ENCODE results near the gene UBAC2.

The UBAC2 gene

GRCh38 chr13:99344610-99345208 lies 144.1 kb downstream of the UBAC2 start:
- Histone ChIP-seq H3K4me3 (ENCODE audit: low read depth in 1 of 5, low read length in 5 of 5) (no peak overlapping the region), H3K4me1 (ENCODE audit: control insufficient read depth in 5 of 5, insufficient read depth in 5 of 5, low read length in 5 of 5) (no peaks in the 10 kb centered on the region), H3K9me3 (ENCODE audit: control insufficient read depth in 5 of 5, low read length in 5 of 5) (no peaks in the 10 kb centered on the region), H3K27me3 (ENCODE audit: control insufficient read depth in 5 of 5, insufficient read depth in 4 of 5, low read length in 5 of 5) (no peaks in the 10 kb centered on the region), H3K27ac (ENCODE audit: low read depth, low read length) (no peak overlapping the region), H3K36me3 (ENCODE audit: control insufficient read depth in 5 of 5, insufficient read depth in 5 of 5, low read length in 5 of 5) (peaks cover 15 to 74% (median 63%) of the 10 kb centered on the region in 5 donors), H3K9ac (ENCODE audit: low read length in 5 of 5) (no peak overlapping the region)

- Histone ChIP-seq H3K9me3 (ENCODE audit: control insufficient read depth in 5 of 5, low read length in 5 of 5) (no peaks in the 10 kb centered on the region), H3K4me1 (ENCODE audit: control insufficient read depth in 5 of 5, insufficient read depth in 5 of 5, low read length in 5 of 5) (no peaks in the 10 kb centered on the region), H3K36me3 (ENCODE audit: control insufficient read depth in 5 of 5, insufficient read depth in 5 of 5, low read length in 5 of 5) (peaks cover 15 to 73% (median 62%) of the 10 kb centered on the region in 5 donors), H3K27me3 (ENCODE audit: control insufficient read depth in 5 of 5, insufficient read depth in 4 of 5, low read length in 5 of 5) (no peaks in the 10 kb centered on the region), H3K4me3 (ENCODE audit: low read depth in 1 of 5, low read length in 5 of 5) (no peak overlapping the region), H3K9ac (ENCODE audit: low read length in 5 of 5) (no peak overlapping the region), H3K27ac (ENCODE audit: low read depth, low read length) (no peak overlapping the region)
These were observed 144.7 kb downstream of the UBAC2 start for GRCh38 chr13:99345345-99345744.

- Histone ChIP-seq H3K9ac (ENCODE audit: low read length in 5 of 5) (no peak overlapping the region), H3K4me3 (ENCODE audit: low read depth in 1 of 5, low read length in 5 of 5) (no peak overlapping the region), H3K4me1 (ENCODE audit: control insufficient read depth in 5 of 5, insufficient read depth in 5 of 5, low read length in 5 of 5) (no peaks in the 10 kb centered on the region), H3K27ac (ENCODE audit: low read depth, low read length) (no peak overlapping the region), H3K9me3 (ENCODE audit: control insufficient read depth in 5 of 5, low read length in 5 of 5) (no peaks in the 10 kb centered on the region), H3K36me3 (ENCODE audit: control insufficient read depth in 5 of 5, insufficient read depth in 5 of 5, low read length in 5 of 5) (peaks cover 6 to 64% (median 51%) of the 10 kb centered on the region in 5 donors), H3K27me3 (ENCODE audit: control insufficient read depth in 5 of 5, insufficient read depth in 4 of 5, low read length in 5 of 5) (no peaks in the 10 kb centered on the region)
These were observed 145.8 kb downstream of the UBAC2 start for GRCh38 chr13:99346335-99347042.

- Histone ChIP-seq H3K27ac (ENCODE audit: low read depth, low read length) (no peak overlapping the region), H3K4me1 (ENCODE audit: control insufficient read depth in 5 of 5, insufficient read depth in 5 of 5, low read length in 5 of 5) (no peaks in the 10 kb centered on the region), H3K4me3 (ENCODE audit: low read depth in 1 of 5, low read length in 5 of 5) (no peak overlapping the region), H3K9ac (ENCODE audit: low read length in 5 of 5) (no peak overlapping the region), H3K36me3 (ENCODE audit: control insufficient read depth in 5 of 5, insufficient read depth in 5 of 5, low read length in 5 of 5) (peaks cover 2 to 57% (median 45%) of the 10 kb centered on the region in 5 donors), H3K27me3 (ENCODE audit: control insufficient read depth in 5 of 5, insufficient read depth in 4 of 5, low read length in 5 of 5) (no peaks in the 10 kb centered on the region), H3K9me3 (ENCODE audit: control insufficient read depth in 5 of 5, low read length in 5 of 5) (no peaks in the 10 kb centered on the region)
These were observed 146.8 kb downstream of the UBAC2 start for GRCh38 chr13:99347335-99347878.

DNA sequence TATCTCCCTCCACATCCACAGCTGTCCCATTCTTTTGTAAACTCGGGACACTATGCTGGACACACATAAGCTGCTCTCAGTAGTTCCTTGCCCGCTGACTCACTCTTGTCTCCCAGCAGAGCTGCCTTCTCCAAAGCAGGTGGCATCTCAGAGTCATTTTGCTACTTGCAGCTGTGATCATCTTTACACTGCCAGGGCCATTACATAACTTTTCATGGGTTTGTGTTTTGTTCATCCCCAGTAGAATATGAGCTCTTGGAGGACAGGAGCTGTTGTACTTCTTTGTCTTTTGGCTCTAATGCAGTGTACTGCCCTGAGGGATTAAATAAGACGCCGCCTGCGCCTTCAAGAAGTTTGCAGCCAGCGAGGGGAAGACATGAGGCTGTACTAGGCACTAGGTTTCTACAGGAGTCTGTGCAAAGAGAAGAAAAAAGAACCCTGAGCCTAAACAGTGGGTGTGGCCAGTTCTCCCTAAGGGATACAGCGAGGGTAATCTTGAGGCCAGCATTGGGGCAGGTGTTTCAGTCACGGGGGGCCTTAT lies 147.3 kb downstream of the UBAC2 start:
- Histone ChIP-seq H3K27me3 (ENCODE audit: control insufficient read depth in 5 of 5, insufficient read depth in 4 of 5, low read length in 5 of 5) (no peaks in the 10 kb centered on the region), H3K9me3 (ENCODE audit: control insufficient read depth in 5 of 5, low read length in 5 of 5) (no peaks in the 10 kb centered on the region), H3K36me3 (ENCODE audit: control insufficient read depth in 5 of 5, insufficient read depth in 5 of 5, low read length in 5 of 5) (peaks cover 2 to 54% (median 43%) of the 10 kb centered on the region in 5 donors), H3K4me3 (ENCODE audit: low read depth in 1 of 5, low read length in 5 of 5) (no peak overlapping the region), H3K9ac (ENCODE audit: low read length in 5 of 5) (no peak overlapping the region), H3K4me1 (ENCODE audit: control insufficient read depth in 5 of 5, insufficient read depth in 5 of 5, low read length in 5 of 5) (no peaks in the 10 kb centered on the region), H3K27ac (ENCODE audit: low read depth, low read length) (no peak overlapping the region)

DNA sequence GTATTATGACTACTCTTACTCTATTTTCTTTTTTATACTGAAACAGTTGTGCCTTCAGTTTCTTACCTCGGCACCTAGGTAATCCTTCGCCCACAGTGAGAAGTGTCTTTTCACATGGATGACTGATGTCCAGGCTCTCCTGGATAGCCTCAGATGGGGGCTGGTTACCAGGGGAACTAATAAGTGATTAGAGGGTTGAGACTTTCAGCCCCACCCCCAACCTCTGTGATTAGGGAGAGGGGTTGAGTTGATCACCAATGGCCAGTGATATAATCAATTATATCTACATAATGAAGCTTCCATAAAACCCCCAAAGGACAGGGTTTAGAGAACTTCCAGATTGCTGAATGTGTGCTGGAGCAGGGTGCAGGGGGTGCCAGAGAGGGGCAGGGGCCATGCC lies 149.5 kb downstream of the UBAC2 start:
- Histone ChIP-seq H3K4me3 (ENCODE audit: low read depth in 1 of 5, low read length in 5 of 5) (no peak overlapping the region), H3K9ac (ENCODE audit: low read length in 5 of 5) (no peak overlapping the region), H3K9me3 (ENCODE audit: control insufficient read depth in 5 of 5, low read length in 5 of 5) (no peaks in the 10 kb centered on the region), H3K27ac (ENCODE audit: low read depth, low read length) (no peak overlapping the region), H3K4me1 (ENCODE audit: control insufficient read depth in 5 of 5, insufficient read depth in 5 of 5, low read length in 5 of 5) (peaks cover 0 to 7% (median 0%) of the 10 kb centered on the region in 5 donors), H3K27me3 (ENCODE audit: control insufficient read depth in 5 of 5, insufficient read depth in 4 of 5, low read length in 5 of 5) (no peaks in the 10 kb centered on the region), H3K36me3 (ENCODE audit: control insufficient read depth in 5 of 5, insufficient read depth in 5 of 5, low read length in 5 of 5) (peaks cover 0 to 41% (median 30%) of the 10 kb centered on the region in 5 donors)

GRCh38 chr13:99351772-99352171 lies 151.1 kb downstream of the UBAC2 start:
- Histone ChIP-seq H3K27me3 (ENCODE audit: control insufficient read depth in 5 of 5, insufficient read depth in 4 of 5, low read length in 5 of 5) (no peaks in the 10 kb centered on the region), H3K27ac (ENCODE audit: low read depth, low read length) (no peak overlapping the region), H3K9me3 (ENCODE audit: control insufficient read depth in 5 of 5, low read length in 5 of 5) (no peaks in the 10 kb centered on the region), H3K4me1 (ENCODE audit: control insufficient read depth in 5 of 5, insufficient read depth in 5 of 5, low read length in 5 of 5) (peaks cover 3 to 23% (median 15%) of the 10 kb centered on the region in 5 donors), H3K36me3 (ENCODE audit: control insufficient read depth in 5 of 5, insufficient read depth in 5 of 5, low read length in 5 of 5) (peaks cover 0 to 32% (median 25%) of the 10 kb centered on the region in 5 donors), H3K4me3 (ENCODE audit: low read depth in 1 of 5, low read length in 5 of 5) (no peak overlapping the region), H3K9ac (ENCODE audit: low read length in 5 of 5) (no peak overlapping the region)

- H3K9me3 ChIP-seq (ENCODE audit: control insufficient read depth in 5 of 5, low read length in 5 of 5) = no peaks in the 10 kb centered on the region
- no peaks in the 10 kb centered on the region for H3K27me3 ChIP-seq (ENCODE audit: control insufficient read depth in 5 of 5, insufficient read depth in 4 of 5, low read length in 5 of 5)
- H3K4me3 ChIP-seq (ENCODE audit: low read depth in 1 of 5, low read length in 5 of 5) = no peak overlapping the region
- no peak overlapping the region for H3K27ac ChIP-seq (ENCODE audit: low read depth, low read length)
- H3K36me3 ChIP-seq (ENCODE audit: control insufficient read depth in 5 of 5, insufficient read depth in 5 of 5, low read length in 5 of 5) = peaks cover 0 to 31% (median 28%) of the 10 kb centered on the region in 5 donors
- no peak overlapping the region for H3K9ac ChIP-seq (ENCODE audit: low read length in 5 of 5)
- H3K4me1 ChIP-seq (ENCODE audit: control insufficient read depth in 5 of 5, insufficient read depth in 5 of 5, low read length in 5 of 5) = peaks cover 3 to 30% (median 20%) of the 10 kb centered on the region in 5 donors
These were observed 151.9 kb downstream of the UBAC2 start for GRCh38 chr13:99352351-99353245.

GRCh38 chr13:99353246-99353600 lies 152.6 kb downstream of the UBAC2 start:
- Histone ChIP-seq H3K9ac (ENCODE audit: low read length in 5 of 5) (no peak overlapping the region), H3K27ac (ENCODE audit: low read depth, low read length) (no peak overlapping the region), H3K4me1 (ENCODE audit: control insufficient read depth in 5 of 5, insufficient read depth in 5 of 5, low read length in 5 of 5) (peaks cover 3 to 30% (median 20%) of the 10 kb centered on the region in 5 donors), H3K27me3 (ENCODE audit: control insufficient read depth in 5 of 5, insufficient read depth in 4 of 5, low read length in 5 of 5) (no peaks in the 10 kb centered on the region), H3K4me3 (ENCODE audit: low read depth in 1 of 5, low read length in 5 of 5) (no peak overlapping the region), H3K36me3 (ENCODE audit: control insufficient read depth in 5 of 5, insufficient read depth in 5 of 5, low read length in 5 of 5) (peaks cover 0 to 30% (median 28%) of the 10 kb centered on the region in 5 donors), H3K9me3 (ENCODE audit: control insufficient read depth in 5 of 5, low read length in 5 of 5) (no peaks in the 10 kb centered on the region)
